GM18858 (cell line): ENCODE results near the gene MSL3B.

ENCODE experiments used
- ATAC-seq: cut with Tn5 transposase; IDR thresholded peaks from one replicate; pipeline ENCODE4 v1.9.1; 2021; ENCODE audit not compliant: unreplicated experiment

MSL3B gene

GRCh38 chr2:233818639-233819621 lies 49.3 kb downstream of the MSL3B start:
- no peak for ATAC-seq

- ATAC-seq = no peak
Observed at GRCh38 chr2:233817995-233818638, 50.1 kb downstream of the MSL3B start.

- ATAC-seq = no peak
Observed at GRCh38 chr2:233817361-233817911, 50.8 kb downstream of the MSL3B start.

- ATAC-seq = no peak
Observed at GRCh38 chr2:233816771-233817170, 51.4 kb downstream of the MSL3B start.

- no peak for ATAC-seq
Observed at GRCh38 chr2:233816334-233816733, 51.9 kb downstream of the MSL3B start.

GRCh38 chr2:233815861-233816260 lies 52.3 kb downstream of the MSL3B start:
- ATAC-seq = no peak
